Tibial nerve (tissue), 4 donors: ENCODE data around the gene RHEB. TPM values are rescaled to one million over a fixed set of nuclear protein-coding genes. Genes with fewer than 3 reads are reported as not detected.
A peak's percentile ranks its signal among the peaks of the same experiment; 100 is the strongest.

Source experiments
- DNase-seq, 2 donors: peaks; one replicate each; pipeline ENCODE4 v3.0.0-alpha.2; 2019; ENCODE audit warnings: low spot score in 2 of 2
- H3K27ac ChIP-seq, 4 donors: fragments of 200-600 bp; sonication (generic) in 3 of 4; one replicate each; pipeline ENCODE4 v1.5.1; 2017 to 2019; ENCODE audit warnings: mild to moderate bottlenecking in 1 of 4
- H3K27me3 ChIP-seq, 2 donors: fragments of 200-600 bp; sonication (generic) in 1 of 2; one replicate each; pipeline versions ENCODE4 v1.5.1 to v1.6.0; 2017 to 2019
- H3K36me3 ChIP-seq, 3 donors: fragments of 200-600 bp; sonication (generic); one replicate each; pipeline ENCODE4 v1.5.1; 2018 to 2019
- H3K4me1 ChIP-seq, 4 donors: fragments of 200-600 bp; sonication (generic) in 3 of 4; one replicate each; pipeline ENCODE4 v1.5.1; 2017 to 2019
- H3K4me3 ChIP-seq, 4 donors: fragments of 200-600 bp; sonication (generic) in 3 of 4; one replicate each; pipeline ENCODE4 v1.5.1; 2017 to 2019; ENCODE audit warnings: mild to moderate bottlenecking in 1 of 4, moderate library complexity in 1 of 4
- H3K9me3 ChIP-seq, 4 donors: fragments of 200-600 bp; sonication (generic) in 3 of 4; one replicate each; pipeline ENCODE4 v1.5.1; 2017 to 2019
- EP300 ChIP-seq, 2 donors: sonication (generic); formaldehyde crosslinking; IDR thresholded peaks; one replicate each; pipeline ENCODE4 v1.6.1; 2017; ENCODE audit warnings: antibody characterized with exemption in 2 of 2, mild to moderate bottlenecking in 1 of 2
- POLR2A ChIP-seq, 2 donors: fragments of 450-650 bp; IDR thresholded peaks; one replicate each; pipeline ENCODE4 v1.6.1; 2017; ENCODE audit warnings: antibody characterized with exemption in 2 of 2, mild to moderate bottlenecking in 2 of 2, moderate library complexity in 2 of 2
- WGBS, 2 donors: methylation state at CpG; one replicate each; pipeline ENCODE4 v1.1.5; 2018; 5-methylcytosine and 5-hydroxymethylcytosine counted together
- total RNA-seq, 4 donors: library from RNA; depleted of rRNA; stranded (reverse); fragments of >200 nt; gene quantifications; one replicate each; pipeline ENCODE4 v1.1.0, GENCODE V29; 2016
- TF ChIP-seq, protein P1 (sequence below), 5 experiments: fragments of 200-600 bp in 3 of 5; fragments of 450-650 bp in 2 of 5; sonication (generic) in 3 of 5; IDR thresholded peaks; one replicate each; pipeline ENCODE4 v1.5.1; 2016 to 2019; ENCODE audit warnings: antibody characterized with exemption in 5 of 5, mild to moderate bottlenecking in 3 of 5, moderate library complexity in 2 of 5

The RHEB gene
- total RNA-seq, 4 donors from 2014 or later, result 95.4 to 128 (median 103) TPM

DNA sequence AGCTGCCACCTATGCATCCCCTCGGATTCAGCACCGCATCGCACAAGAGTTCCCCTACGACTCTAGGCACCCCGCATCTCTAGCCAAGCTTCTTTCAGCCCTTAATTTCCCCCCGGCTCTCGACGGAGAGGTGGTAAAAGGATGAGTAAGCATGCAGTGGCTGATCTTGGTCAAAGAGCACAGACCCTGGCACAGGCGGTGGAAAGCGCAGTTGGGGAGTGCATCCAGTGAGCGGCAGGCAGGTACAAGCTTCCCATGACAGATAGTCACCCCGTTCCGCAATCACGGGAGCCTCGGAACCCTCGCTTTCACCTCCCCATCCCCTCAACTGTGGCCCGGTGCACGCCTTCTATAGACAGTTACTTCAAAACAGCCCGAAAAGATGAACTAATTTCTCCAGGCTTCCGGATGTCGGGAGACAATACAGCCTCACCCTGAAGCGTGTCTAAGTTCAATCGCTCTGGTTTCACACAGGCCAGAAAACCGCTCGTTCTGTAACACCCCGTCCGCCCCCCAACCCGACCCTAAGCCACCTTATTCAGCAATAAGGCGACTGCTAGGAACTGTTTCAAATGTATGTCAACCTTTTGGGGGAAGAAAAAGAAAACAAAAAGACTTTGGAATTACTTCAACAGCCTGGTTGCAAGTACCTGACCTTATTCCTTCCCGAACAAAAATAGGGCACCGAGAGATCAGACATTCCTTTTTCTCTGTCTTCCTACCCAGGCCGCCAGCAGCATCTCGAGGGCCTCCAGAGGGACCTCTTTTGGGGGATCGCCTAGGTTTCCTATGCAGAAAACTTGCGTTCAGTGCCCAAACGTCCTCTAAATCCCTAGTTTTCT is 1.4 kb downstream of the RHEB start:
- TF ChIP-seq EP300 (IDR thresholded peaks at IDR 0.05) (peak in 1 of 2 donors; percentile 34), POLR2A (IDR thresholded peaks at IDR 0.05) (no peak)
- peaks cover 0 to 45% (median 12%) of the 10 kb centered on the region in 4 donors for H3K4me1 ChIP-seq
- no peaks in the 10 kb centered on the region for H3K27me3 ChIP-seq
- H3K27ac ChIP-seq, result peak overlapping the region; percentile 97 to 100 (median 98)
- H3K36me3 ChIP-seq, result no peaks in the 10 kb centered on the region
- H3K9me3 ChIP-seq, result no peaks in the 10 kb centered on the region
- 1% methylated on average over 36 of the region's 36 CpGs for WGBS, 2 donors
- peak in 1 of 2 donors; percentile 50 for DNase-seq
- peak overlapping the region; percentile 70 to 95 (median 78) for H3K4me3 ChIP-seq

DNA sequence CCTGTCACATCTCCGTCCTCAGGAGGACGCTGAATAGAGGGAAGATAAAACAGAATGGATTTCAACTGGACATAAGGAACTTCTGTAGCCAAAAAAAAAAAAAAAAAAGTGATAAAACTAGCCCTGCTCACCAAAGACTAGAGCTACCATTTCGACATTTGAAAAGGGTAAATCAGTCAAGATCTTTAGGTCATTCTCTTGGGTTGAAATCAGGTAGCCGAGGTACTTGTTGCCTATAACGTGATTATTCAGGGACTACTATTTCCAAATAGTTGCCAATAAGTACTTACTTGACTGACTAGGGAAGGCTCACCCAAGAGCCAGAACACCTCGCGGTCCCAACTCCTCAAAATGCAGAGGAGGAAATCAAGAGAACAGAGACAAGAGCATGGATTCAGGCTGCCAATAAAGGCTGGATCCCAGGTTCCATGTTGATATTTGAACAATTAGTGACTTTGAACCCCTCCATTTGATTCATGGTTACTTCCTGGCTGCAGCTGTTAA is 2.0 kb downstream of the RHEB start:
- H3K36me3 ChIP-seq, result no peaks in the 10 kb centered on the region
- H3K27me3 ChIP-seq, result no peaks in the 10 kb centered on the region
- no peaks in the 10 kb centered on the region for H3K9me3 ChIP-seq
- TF ChIP-seq, protein P1, sequence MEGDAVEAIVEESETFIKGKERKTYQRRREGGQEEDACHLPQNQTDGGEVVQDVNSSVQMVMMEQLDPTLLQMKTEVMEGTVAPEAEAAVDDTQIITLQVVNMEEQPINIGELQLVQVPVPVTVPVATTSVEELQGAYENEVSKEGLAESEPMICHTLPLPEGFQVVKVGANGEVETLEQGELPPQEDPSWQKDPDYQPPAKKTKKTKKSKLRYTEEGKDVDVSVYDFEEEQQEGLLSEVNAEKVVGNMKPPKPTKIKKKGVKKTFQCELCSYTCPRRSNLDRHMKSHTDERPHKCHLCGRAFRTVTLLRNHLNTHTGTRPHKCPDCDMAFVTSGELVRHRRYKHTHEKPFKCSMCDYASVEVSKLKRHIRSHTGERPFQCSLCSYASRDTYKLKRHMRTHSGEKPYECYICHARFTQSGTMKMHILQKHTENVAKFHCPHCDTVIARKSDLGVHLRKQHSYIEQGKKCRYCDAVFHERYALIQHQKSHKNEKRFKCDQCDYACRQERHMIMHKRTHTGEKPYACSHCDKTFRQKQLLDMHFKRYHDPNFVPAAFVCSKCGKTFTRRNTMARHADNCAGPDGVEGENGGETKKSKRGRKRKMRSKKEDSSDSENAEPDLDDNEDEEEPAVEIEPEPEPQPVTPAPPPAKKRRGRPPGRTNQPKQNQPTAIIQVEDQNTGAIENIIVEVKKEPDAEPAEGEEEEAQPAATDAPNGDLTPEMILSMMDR (IDR thresholded peaks at IDR 0.05), result no peak
- TF ChIP-seq EP300 (IDR thresholded peaks at IDR 0.05) (no peak), POLR2A (IDR thresholded peaks at IDR 0.05) (no peak)
- H3K27ac ChIP-seq, result peak overlapping the region; percentile 97 to 100 (median 98)
- DNase-seq, result no peak
- H3K4me3 ChIP-seq, result peak overlapping the region; percentile 70 to 95 (median 78)
- 66 to 69% methylated on average over 7 of the region's 7 CpGs for WGBS, 2 donors
- H3K4me1 ChIP-seq, result peaks cover 0 to 51% (median 14%) of the 10 kb centered on the region in 4 donors

DNA sequence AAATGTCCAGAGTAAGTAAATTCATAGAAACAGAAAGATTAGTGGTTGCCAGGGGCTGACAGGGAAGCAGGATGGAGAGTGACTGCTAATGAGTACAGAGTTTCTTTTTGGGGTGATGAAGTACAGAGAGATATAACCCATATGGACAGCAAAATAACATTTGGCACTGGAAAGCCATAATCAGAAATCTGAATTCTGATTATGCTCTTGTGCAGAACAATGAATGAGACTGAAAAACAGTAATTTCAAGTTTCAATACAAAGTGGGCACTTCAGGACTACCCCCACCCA is 4.5 kb downstream of the RHEB start:
- H3K4me1 ChIP-seq, result peaks cover 0 to 69% (median 16%) of the 10 kb centered on the region in 4 donors
- H3K27ac ChIP-seq, result peak overlapping the region in 1 of 4 donors; percentile 37
- no peaks in the 10 kb centered on the region for H3K9me3 ChIP-seq
- no peaks in the 10 kb centered on the region for H3K27me3 ChIP-seq
- no peak for TF ChIP-seq EP300 (IDR thresholded peaks at IDR 0.05)
- TF ChIP-seq POLR2A (IDR thresholded peaks at IDR 0.05), result no peak
- TF ChIP-seq, protein P1 (IDR thresholded peaks at IDR 0.05), result no peak
- H3K4me3 ChIP-seq, result no peak overlapping the region
- no peaks in the 10 kb centered on the region for H3K36me3 ChIP-seq
- DNase-seq, result no peak

DNA sequence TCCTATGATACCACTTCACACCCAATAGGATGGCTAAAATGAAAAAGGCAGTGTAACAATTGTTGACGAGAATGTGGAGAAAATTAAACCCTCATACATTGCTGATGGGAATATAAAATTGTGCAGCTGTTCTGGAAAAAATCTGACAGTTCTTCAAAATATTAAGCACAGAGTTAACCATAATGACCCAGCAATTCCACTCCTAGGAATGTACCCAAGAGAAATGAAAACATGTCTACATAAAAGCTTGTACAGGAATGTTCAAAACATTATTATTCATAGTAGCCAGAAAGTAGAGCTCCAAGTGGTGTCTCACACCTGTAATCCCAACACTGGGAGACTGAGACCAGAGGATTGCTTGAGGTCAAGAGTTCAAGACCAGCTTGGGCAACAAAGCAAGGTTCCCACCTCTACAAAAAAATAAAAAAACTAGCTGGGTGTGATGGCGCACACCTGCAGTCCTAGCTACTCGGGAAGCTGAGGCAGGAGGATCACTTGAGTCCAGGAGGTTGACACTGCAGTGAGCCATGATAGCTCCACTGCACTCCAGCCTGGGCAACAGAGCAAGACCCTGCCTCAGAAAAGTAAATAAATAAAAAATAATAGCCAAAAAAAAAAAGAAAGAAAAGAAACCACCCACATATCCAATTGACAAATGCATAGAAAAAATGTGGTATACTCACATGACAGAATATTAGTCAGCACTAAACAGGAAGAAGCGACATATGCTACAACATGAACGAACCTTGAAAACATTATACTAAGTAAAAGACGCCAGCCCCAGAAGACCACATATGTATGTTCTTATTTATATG is 5.0 kb downstream of the RHEB start:
- DNase-seq, result no peak
- no peak overlapping the region for H3K27ac ChIP-seq
- no peak overlapping the region for H3K4me3 ChIP-seq
- H3K4me1 ChIP-seq, result peaks cover 0 to 72% (median 16%) of the 10 kb centered on the region in 4 donors
- no peaks in the 10 kb centered on the region for H3K9me3 ChIP-seq
- no peak for TF ChIP-seq EP300 (IDR thresholded peaks at IDR 0.05)
- TF ChIP-seq, protein P1 (IDR thresholded peaks at IDR 0.05), result no peak
- no peak for TF ChIP-seq POLR2A (IDR thresholded peaks at IDR 0.05)
- H3K36me3 ChIP-seq, result no peaks in the 10 kb centered on the region
- 89% methylated on average over 6 of the region's 6 CpGs for whole genome bisulfite sequencing, 2 donors
- H3K27me3 ChIP-seq, result no peaks in the 10 kb centered on the region

DNA sequence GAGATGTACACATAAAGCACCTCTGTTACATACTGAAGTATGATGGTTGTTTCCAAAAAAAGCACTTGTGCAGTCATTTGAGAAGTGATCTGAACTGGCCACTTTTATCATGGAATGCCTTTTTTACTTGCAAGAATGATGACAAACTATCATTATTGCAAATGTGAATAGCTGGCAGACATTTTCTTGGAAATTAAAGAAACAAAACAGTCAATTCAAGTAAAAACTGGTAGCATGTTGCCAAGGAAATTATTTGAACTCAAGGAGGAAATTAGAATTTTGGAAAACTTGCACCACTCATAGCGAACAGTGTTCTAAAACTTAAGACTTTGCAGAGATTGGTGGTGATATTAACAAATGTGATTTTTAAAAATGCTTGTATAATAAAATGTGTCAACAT is 6.6 kb downstream of the RHEB start:
- H3K27me3 ChIP-seq, result no peaks in the 10 kb centered on the region
- DNase-seq, result no peak
- H3K4me3 ChIP-seq, result no peak overlapping the region
- no peak overlapping the region for H3K27ac ChIP-seq
- peaks cover 0 to 85% (median 23%) of the 10 kb centered on the region in 4 donors for H3K4me1 ChIP-seq
- H3K36me3 ChIP-seq, result no peaks in the 10 kb centered on the region
- WGBS, 2 donors, result 85 to 89% methylated on average over 1 of the region's 1 CpG
- TF ChIP-seq, protein P1 (IDR thresholded peaks at IDR 0.05), result no peak
- TF ChIP-seq EP300 (IDR thresholded peaks at IDR 0.05) (no peak), POLR2A (IDR thresholded peaks at IDR 0.05) (no peak)
- no peaks in the 10 kb centered on the region for H3K9me3 ChIP-seq
